Hematopoietic multipotent progenitor cell (in vitro differentiated cells): ENCODE data around the gene OR6J1. TPM values are rescaled to one million over a fixed set of nuclear protein-coding genes. Genes with fewer than 3 reads are reported as not detected.
"Not testable (repeated sequence)": the region's sequence is repeated elsewhere in the genome, so short reads cannot be mapped to it uniquely, and the experiment has no call there.

Experiments
- DNase-seq, 3 donors: peaks; one replicate each; pipeline ENCODE4 v3.0.0-alpha.2; 2011 to 2015; ENCODE audit warnings: low read depth in 2 of 3, low spot score in 2 of 3
- total RNA-seq: library from RNA; depleted of rRNA; stranded (reverse); fragments of >200 nt; gene quantifications from one replicate; pipeline ENCODE4 v1.2.3, GENCODE V29; 2012

The OR6J1 gene
- under 0.01 TPM for total RNA-seq

- DNase-seq, result no peak
Observed at GRCh38 chr14:22644305-22644635, at the start of gene OR6J1. OR6J1 (minus strand) TSS chr14:22644352; CDS start chr14:22634811, 9,541 bp downstream.

- no peak for DNase-seq
Observed at GRCh38 chr14:22692194-22692593, 48.0 kb upstream of the OR6J1 start.

GRCh38 chr14:22691171-22691570 lies 47.0 kb upstream of the OR6J1 start:
- no peak for DNase-seq

- no peak for DNase-seq
Observed at GRCh38 chr14:22689199-22689598, 45.0 kb upstream of the OR6J1 start.

- not testable (repeated sequence) for DNase-seq
Observed at GRCh38 chr14:22687969-22688368, 43.8 kb upstream of the OR6J1 start.

- not testable (repeated sequence) for DNase-seq
Observed at GRCh38 chr14:22686176-22686611, 42.0 kb upstream of the OR6J1 start.

GRCh38 chr14:22685467-22685866 lies 41.3 kb upstream of the OR6J1 start:
- no peak for DNase-seq

- not testable (repeated sequence) for DNase-seq
Observed at GRCh38 chr14:22683428-22683827, 39.3 kb upstream of the OR6J1 start.

GRCh38 chr14:22678221-22678620 lies 34.1 kb upstream of the OR6J1 start:
- DNase-seq, result no peak

GRCh38 chr14:22677551-22677950 lies 33.4 kb upstream of the OR6J1 start:
- not testable (repeated sequence) for DNase-seq

- no peak for DNase-seq
Observed at GRCh38 chr14:22671622-22672021, 27.5 kb upstream of the OR6J1 start.

GRCh38 chr14:22668863-22669262 lies 24.7 kb upstream of the OR6J1 start:
- DNase-seq, result no peak

GRCh38 chr14:22668417-22668816 lies 24.3 kb upstream of the OR6J1 start:
- DNase-seq, result no peak

- no peak for DNase-seq
Observed at GRCh38 chr14:22667881-22668280, 23.7 kb upstream of the OR6J1 start.

- DNase-seq, result no peak
Observed at GRCh38 chr14:22666203-22666893, 22.2 kb upstream of the OR6J1 start.

GRCh38 chr14:22664261-22664660 lies 20.1 kb upstream of the OR6J1 start:
- DNase-seq, result no peak

- DNase-seq, result no peak
Observed at GRCh38 chr14:22660654-22661053, 16.5 kb upstream of the OR6J1 start.

- no peak for DNase-seq
Observed at GRCh38 chr14:22658946-22659345, 14.8 kb upstream of the OR6J1 start.

- DNase-seq, result peak in 1 of 3 donors; percentile 33
Observed at GRCh38 chr14:22657861-22658260, 13.7 kb upstream of the OR6J1 start.

- no peak for DNase-seq
Observed at GRCh38 chr14:22656945-22657731, 13.0 kb upstream of the OR6J1 start.

GRCh38 chr14:22656226-22656625 lies 12.1 kb upstream of the OR6J1 start:
- DNase-seq, result no peak

- DNase-seq, result peak in 2 of 3 donors; percentile 42 to 74
Observed at GRCh38 chr14:22653012-22653621, 9.0 kb upstream of the OR6J1 start.
